ENCODE data around the gene HSD11B1L.
"Not testable (repeated sequence)": the region's sequence is repeated elsewhere in the genome, so short reads cannot be mapped to it uniquely, and the experiment has no call there.

Gene HSD11B1L

GRCh38 chr19:5700455-5701092, 19.7 kb downstream of the HSD11B1L start:
- Mint-ChIP-seq H3K4me1 (peaks cover 19% of the 10 kb centered on the region), H3K27ac (peak overlapping the region in 1 of 2 donors; percentile 27), H3K27me3 (no peaks in the 10 kb centered on the region), H3K9me3 (no peaks in the 10 kb centered on the region), H3K4me3 (no peak overlapping the region)
- no peak for DNase-seq
- no peak for ATAC-seq

- not testable (repeated sequence) for H3K9me3 Mint-ChIP-seq, H3K4me3 Mint-ChIP-seq, ATAC-seq, DNase-seq, H3K27me3 Mint-ChIP-seq
- H3K4me1 Mint-ChIP-seq, result peaks cover 15% of the 10 kb centered on the region
- peak overlapping the region in 1 of 2 donors; percentile 97 for H3K27ac Mint-ChIP-seq
Measured at GRCh38 chr19:5702053-5702410, 21.2 kb downstream of the HSD11B1L start.

GRCh38 chr19:5703819-5704818, 23.3 kb downstream of the HSD11B1L start:
- H3K4me3 Mint-ChIP-seq, result no peak overlapping the region
- peak overlapping the region in 1 of 2 donors; percentile 86 for H3K27ac Mint-ChIP-seq
- no peaks in the 10 kb centered on the region for H3K27me3 Mint-ChIP-seq
- no peaks in the 10 kb centered on the region for H3K9me3 Mint-ChIP-seq
- ATAC-seq (peak; percentile 8), DNase-seq (no peak)
- H3K4me1 Mint-ChIP-seq, result peaks cover 6% of the 10 kb centered on the region

GRCh38 chr19:5705552-5705951, 24.7 kb downstream of the HSD11B1L start:
- DNase-seq, result no peak
- H3K4me1 Mint-ChIP-seq, result peaks cover 6% of the 10 kb centered on the region
- H3K27me3 Mint-ChIP-seq, result no peaks in the 10 kb centered on the region
- H3K4me3 Mint-ChIP-seq, result no peak overlapping the region
- H3K9me3 Mint-ChIP-seq, result no peaks in the 10 kb centered on the region
- no peak for ATAC-seq
- H3K27ac Mint-ChIP-seq, result peak overlapping the region in 1 of 2 donors; percentile 27

GRCh38 chr19:5706876-5707573, 26.2 kb downstream of the HSD11B1L start:
- no peak for ATAC-seq
- peak overlapping the region in 1 of 2 donors; percentile 63 for H3K27ac Mint-ChIP-seq

GRCh38 chr19:5707576-5708575, 27.0 kb downstream of the HSD11B1L start:
- Mint-ChIP-seq H3K27ac (no peak overlapping the region), H3K4me3 (no peak overlapping the region), H3K4me1 (no peaks in the 10 kb centered on the region), H3K9me3 (no peaks in the 10 kb centered on the region), H3K27me3 (no peaks in the 10 kb centered on the region)
- DNase-seq, result no peak
- ATAC-seq, result peak; percentile 16

More at GRCh38 chr19:5706876-5707573, 26.2 kb downstream of the HSD11B1L start:
- no peaks in the 10 kb centered on the region for H3K4me1 Mint-ChIP-seq
- no peaks in the 10 kb centered on the region for H3K9me3 Mint-ChIP-seq
- DNase-seq, result no peak
- no peaks in the 10 kb centered on the region for H3K27me3 Mint-ChIP-seq
- H3K4me3 Mint-ChIP-seq, result no peak overlapping the region

GRCh38 chr19:5711025-5711424, 30.2 kb downstream of the HSD11B1L start:
- Mint-ChIP-seq H3K4me3 (no peak overlapping the region), H3K27ac (peak overlapping the region in 1 of 2 donors; percentile 42), H3K9me3 (no peaks in the 10 kb centered on the region), H3K4me1 (peaks cover 7% of the 10 kb centered on the region), H3K27me3 (no peaks in the 10 kb centered on the region)
- no peak for DNase-seq
- no peak for ATAC-seq

- DNase-seq, result no peak
- H3K27me3 Mint-ChIP-seq, result no peaks in the 10 kb centered on the region
- peak overlapping the region in 1 of 2 donors; percentile 63 for H3K27ac Mint-ChIP-seq
- no peak for ATAC-seq
- H3K4me3 Mint-ChIP-seq, result no peak overlapping the region
- H3K4me1 Mint-ChIP-seq, result peaks cover 8% of the 10 kb centered on the region
- H3K9me3 Mint-ChIP-seq, result no peaks in the 10 kb centered on the region
Measured at GRCh38 chr19:5711713-5712161, 30.9 kb downstream of the HSD11B1L start.

GRCh38 chr19:5713228-5713627, 32.4 kb downstream of the HSD11B1L start:
- H3K27ac Mint-ChIP-seq, result peak overlapping the region in 1 of 2 donors; percentile 48
- ATAC-seq (no peak), DNase-seq (no peak)
- H3K27me3 Mint-ChIP-seq, result no peaks in the 10 kb centered on the region
- H3K9me3 Mint-ChIP-seq, result no peaks in the 10 kb centered on the region
- peaks cover 23% of the 10 kb centered on the region for H3K4me1 Mint-ChIP-seq
- no peak overlapping the region for H3K4me3 Mint-ChIP-seq

- Mint-ChIP-seq H3K27ac (no peak overlapping the region), H3K27me3 (no peaks in the 10 kb centered on the region), H3K4me3 (no peak overlapping the region), H3K4me1 (peaks cover 33% of the 10 kb centered on the region), H3K9me3 (no peaks in the 10 kb centered on the region)
- DNase-seq (no peak), ATAC-seq (no peak)
Measured at GRCh38 chr19:5714816-5715215, 34.0 kb downstream of the HSD11B1L start.

- Mint-ChIP-seq H3K9me3 (no peaks in the 10 kb centered on the region), H3K4me1 (peaks cover 46% of the 10 kb centered on the region), H3K27me3 (no peaks in the 10 kb centered on the region), H3K27ac (peak overlapping the region; percentile 100), H3K4me3 (peak overlapping the region; percentile 92 to 93)
- DNase-seq (no peak), ATAC-seq (no peak)
Measured at GRCh38 chr19:5717215-5717935, 36.5 kb downstream of the HSD11B1L start.

GRCh38 chr19:5718037-5718578, 37.3 kb downstream of the HSD11B1L start:
- no peak for ATAC-seq
- peak overlapping the region; percentile 92 to 93 for H3K4me3 Mint-ChIP-seq
- DNase-seq, result peak; percentile 51 to 71
- H3K27ac Mint-ChIP-seq, result peak overlapping the region; percentile 100
- peaks cover 46% of the 10 kb centered on the region for H3K4me1 Mint-ChIP-seq
- no peaks in the 10 kb centered on the region for H3K9me3 Mint-ChIP-seq
- H3K27me3 Mint-ChIP-seq, result no peaks in the 10 kb centered on the region

GRCh38 chr19:5718579-5719273, 37.9 kb downstream of the HSD11B1L start:
- Mint-ChIP-seq H3K27me3 (no peaks in the 10 kb centered on the region), H3K9me3 (no peaks in the 10 kb centered on the region), H3K27ac (peak overlapping the region; percentile 100), H3K4me3 (peak overlapping the region; percentile 92 to 93), H3K4me1 (peaks cover 43% of the 10 kb centered on the region)
- DNase-seq, result peak; percentile 72 to 81
- ATAC-seq, result peak; percentile 61

Measured in stimulated activated naive CD8-positive, alpha-beta T cell treated with anti-CD3 and anti-CD28 coated beads, Interleukin-15, amount 100 ng/mL, for 72 hours (primary cell).